HCT116 (cell line): ENCODE results near the gene ABL2.

ENCODE experiments used
- CEBPB ChIP-seq: IDR thresholded peaks from 2 replicates; pipeline ENCODE4 v1.6.1; 2012; ENCODE audit warnings: low read depth
- EGR1 ChIP-seq: IDR thresholded peaks from 2 replicates; pipeline ENCODE4 v1.6.1; 2012; ENCODE audit warnings: low read depth
- ELF1 ChIP-seq: IDR thresholded peaks from 2 replicates; pipeline ENCODE4 v1.6.1; 2012; ENCODE audit warnings: low read depth, borderline replicate concordance
- EZH2 ChIP-seq: fragments of 200-600 bp; sonication (generic); IDR thresholded peaks from 2 replicates; pipeline ENCODE4 v1.6.1; 2017; ENCODE audit warnings: antibody characterized with exemption, mixed run types
- FOSL1 ChIP-seq: IDR thresholded peaks from 2 replicates; pipeline ENCODE4 v1.6.1; 2012; ENCODE audit warnings: low read depth
- MAX ChIP-seq: IDR thresholded peaks from 2 replicates; pipeline ENCODE4 v1.6.1; 2012
- POLR2A ChIP-seq: IDR thresholded peaks from 2 replicates; pipeline ENCODE4 v1.7.0; 2011; ENCODE audit warnings: borderline replicate concordance; ENCODE audit not compliant: insufficient read depth, insufficient read length; ENCODE audit errors: extremely low read depth
- POLR2AphosphoS5 ChIP-seq: IDR thresholded peaks from 2 replicates; pipeline ENCODE4 v1.6.1; 2011; ENCODE audit warnings: mild to moderate bottlenecking, low read depth, low read length, moderate library complexity
- RAD21 ChIP-seq: IDR thresholded peaks from 2 replicates; pipeline ENCODE4 v1.6.1; 2012; ENCODE audit warnings: low read depth, mild to moderate bottlenecking
- REST ChIP-seq: IDR thresholded peaks from 2 replicates; pipeline ENCODE4 v1.6.1; 2012; ENCODE audit warnings: low read depth
- SP1 ChIP-seq: IDR thresholded peaks from 2 replicates; pipeline ENCODE4 v1.6.1; 2012; ENCODE audit warnings: low read depth
- ZNF274 ChIP-seq: fragments of 200-500 bp; sonication (Bioruptor generic); IDR thresholded peaks from 2 replicates; pipeline ENCODE4 v1.6.1; 2014; ENCODE audit warnings: mild to moderate bottlenecking, low read depth, low read length, inconsistent platforms
- TF ChIP-seq, protein P1 (sequence below), 3 experiments: fragments of 200-600 bp in 1 of 3; sonication (generic) in 1 of 3; IDR thresholded peaks in 2 of 3; conservative IDR thresholded peaks in 1 of 3; 2 replicates each; pipeline ENCODE4 v1.5.1; 2012 to 2017; ENCODE audit warnings: low read depth in 2 of 3, low read length in 2 of 3, antibody characterized with exemption in 1 of 3, borderline replicate concordance in 1 of 3, control low read depth in 1 of 3, mild to moderate bottlenecking in 1 of 3, mixed read lengths in 1 of 3, mixed run types in 1 of 3, moderate library complexity in 1 of 3; ENCODE audit not compliant: insufficient read depth in 1 of 3
- TF ChIP-seq, protein P2 (sequence below): IDR thresholded peaks from 2 replicates; pipeline ENCODE4 v1.6.1; 2012

- TF ChIP-seq POLR2A (no peak), CEBPB (no peak), SP1 (no peak), ELF1 (no peak), ZNF274 (no peak), EGR1 (no peak), FOSL1 (no peak), RAD21 (no peak), POLR2AphosphoS5 (no peak), EZH2 (no peak), REST (no peak), MAX (no peak)
- TF ChIP-seq, protein P1, sequence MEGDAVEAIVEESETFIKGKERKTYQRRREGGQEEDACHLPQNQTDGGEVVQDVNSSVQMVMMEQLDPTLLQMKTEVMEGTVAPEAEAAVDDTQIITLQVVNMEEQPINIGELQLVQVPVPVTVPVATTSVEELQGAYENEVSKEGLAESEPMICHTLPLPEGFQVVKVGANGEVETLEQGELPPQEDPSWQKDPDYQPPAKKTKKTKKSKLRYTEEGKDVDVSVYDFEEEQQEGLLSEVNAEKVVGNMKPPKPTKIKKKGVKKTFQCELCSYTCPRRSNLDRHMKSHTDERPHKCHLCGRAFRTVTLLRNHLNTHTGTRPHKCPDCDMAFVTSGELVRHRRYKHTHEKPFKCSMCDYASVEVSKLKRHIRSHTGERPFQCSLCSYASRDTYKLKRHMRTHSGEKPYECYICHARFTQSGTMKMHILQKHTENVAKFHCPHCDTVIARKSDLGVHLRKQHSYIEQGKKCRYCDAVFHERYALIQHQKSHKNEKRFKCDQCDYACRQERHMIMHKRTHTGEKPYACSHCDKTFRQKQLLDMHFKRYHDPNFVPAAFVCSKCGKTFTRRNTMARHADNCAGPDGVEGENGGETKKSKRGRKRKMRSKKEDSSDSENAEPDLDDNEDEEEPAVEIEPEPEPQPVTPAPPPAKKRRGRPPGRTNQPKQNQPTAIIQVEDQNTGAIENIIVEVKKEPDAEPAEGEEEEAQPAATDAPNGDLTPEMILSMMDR (IDR thresholded peaks at IDR 0.05 in 2 of 3, conservative IDR thresholded peaks at IDR 0.05 in 1 of 3; ENCODE audit: borderline replicate concordance in 1 of 3, insufficient read depth in 1 of 3, low read depth in 2 of 3, low read length in 2 of 3) = no peak
- TF ChIP-seq, protein P2, sequence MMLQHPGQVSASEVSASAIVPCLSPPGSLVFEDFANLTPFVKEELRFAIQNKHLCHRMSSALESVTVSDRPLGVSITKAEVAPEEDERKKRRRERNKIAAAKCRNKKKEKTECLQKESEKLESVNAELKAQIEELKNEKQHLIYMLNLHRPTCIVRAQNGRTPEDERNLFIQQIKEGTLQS = no peak
Observed at GRCh38 chr1:179231923-179232322, 2.4 kb upstream of the ABL2 start.
